GM19324 (cell line): Measurements from ENCODE around the gene GPR132.

Experiments
- ATAC-seq: cut with Tn5 transposase; IDR thresholded peaks from one replicate; pipeline ENCODE4 v1.9.1; 2021; ENCODE audit warnings: mild to moderate bottlenecking, moderate library complexity; ENCODE audit not compliant: unreplicated experiment, low FRiP score

The GPR132 gene

GRCh38 chr14:105006831-105007592 lies 58.2 kb downstream of the GPR132 start:
- no peak for ATAC-seq

- no peak for ATAC-seq
These were observed 59.0 kb downstream of the GPR132 start for GRCh38 chr14:105005929-105006830.

DNA sequence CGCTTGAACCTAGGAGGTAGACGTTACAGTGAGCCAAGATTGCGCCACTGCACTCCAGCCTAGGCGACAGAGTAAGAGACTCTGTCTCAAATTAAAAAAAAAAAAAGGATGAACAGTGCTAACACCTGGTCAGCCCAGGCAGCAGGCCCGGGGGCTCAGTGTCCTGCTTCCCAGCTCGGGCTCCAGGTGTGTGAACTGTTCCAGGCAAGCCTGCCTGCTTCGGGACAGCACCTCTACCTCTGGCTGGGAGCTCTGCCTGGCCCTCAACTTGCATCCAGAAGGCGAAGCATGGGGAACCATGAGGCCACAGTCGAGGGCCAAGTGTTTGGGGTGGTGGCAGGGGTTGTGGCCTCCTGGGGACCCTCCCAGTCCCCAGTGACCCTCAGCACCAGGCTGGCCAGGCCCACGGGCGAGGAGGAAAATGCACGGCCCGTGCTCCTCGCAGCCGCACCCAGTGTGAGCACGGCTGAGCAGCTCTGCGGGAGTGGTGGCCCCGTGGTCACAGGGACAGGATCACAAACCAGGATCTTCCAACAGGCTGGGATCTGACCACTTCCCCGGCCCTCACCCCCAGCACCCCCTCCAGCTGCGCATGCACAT lies 59.8 kb downstream of the GPR132 start:
- no peak for ATAC-seq
